Measurements from ENCODE around the gene POFUT1.

- TF ChIP-seq, protein P1, sequence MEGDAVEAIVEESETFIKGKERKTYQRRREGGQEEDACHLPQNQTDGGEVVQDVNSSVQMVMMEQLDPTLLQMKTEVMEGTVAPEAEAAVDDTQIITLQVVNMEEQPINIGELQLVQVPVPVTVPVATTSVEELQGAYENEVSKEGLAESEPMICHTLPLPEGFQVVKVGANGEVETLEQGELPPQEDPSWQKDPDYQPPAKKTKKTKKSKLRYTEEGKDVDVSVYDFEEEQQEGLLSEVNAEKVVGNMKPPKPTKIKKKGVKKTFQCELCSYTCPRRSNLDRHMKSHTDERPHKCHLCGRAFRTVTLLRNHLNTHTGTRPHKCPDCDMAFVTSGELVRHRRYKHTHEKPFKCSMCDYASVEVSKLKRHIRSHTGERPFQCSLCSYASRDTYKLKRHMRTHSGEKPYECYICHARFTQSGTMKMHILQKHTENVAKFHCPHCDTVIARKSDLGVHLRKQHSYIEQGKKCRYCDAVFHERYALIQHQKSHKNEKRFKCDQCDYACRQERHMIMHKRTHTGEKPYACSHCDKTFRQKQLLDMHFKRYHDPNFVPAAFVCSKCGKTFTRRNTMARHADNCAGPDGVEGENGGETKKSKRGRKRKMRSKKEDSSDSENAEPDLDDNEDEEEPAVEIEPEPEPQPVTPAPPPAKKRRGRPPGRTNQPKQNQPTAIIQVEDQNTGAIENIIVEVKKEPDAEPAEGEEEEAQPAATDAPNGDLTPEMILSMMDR (IDR thresholded peaks at IDR 0.05), result no peak
- TF ChIP-seq POLR2A (IDR thresholded peaks at IDR 0.05), result no peak
These were observed 23.6 kb upstream of the POFUT1 start for GRCh38 chr20:32183947-32184635.
